WERI-Rb-1 (cell line): ENCODE results near the gene CAMK1G.

Experiments used
- DNase-seq: peaks from one replicate; pipeline ENCODE4 v3.0.0-alpha.2; 2020
- H3K27ac ChIP-seq: fragments of 250-450 bp; sonication (Bioruptor Pico); 2 replicates; pipeline ENCODE4 v1.5.1; 2020; ENCODE audit warnings: mild to moderate bottlenecking, moderate library complexity
- H3K27me3 ChIP-seq: fragments of 250-450 bp; sonication (Bioruptor Pico); 2 replicates; pipeline ENCODE4 v1.5.1; 2021; ENCODE audit warnings: mild to moderate bottlenecking, low read depth, moderate library complexity; ENCODE audit not compliant: insufficient read depth, severe bottlenecking
- H3K36me3 ChIP-seq: fragments of 250-450 bp; sonication (Bioruptor Pico); 2 replicates; pipeline ENCODE4 v1.5.1; 2020; ENCODE audit warnings: mild to moderate bottlenecking, moderate library complexity
- H3K4me3 ChIP-seq: 2 replicates; pipeline ENCODE4 v1.5.1; 2011; ENCODE audit warnings: low read depth, mild to moderate bottlenecking, control low read depth, low read length
- H3K9me3 ChIP-seq: fragments of 250-450 bp; sonication (Bioruptor Pico); 2 replicates; pipeline ENCODE4 v1.5.1; 2021; ENCODE audit warnings: mild to moderate bottlenecking, moderate library complexity; ENCODE audit not compliant: severe bottlenecking
- CTCF ChIP-seq: IDR thresholded peaks from 2 replicates; pipeline ENCODE4 v1.5.1; 2011; ENCODE audit warnings: low read depth, mild to moderate bottlenecking, control low read depth, inconsistent platforms, low read length

Gene CAMK1G

GRCh38 chr1:209614151-209614420, 30.6 kb downstream of the CAMK1G start:
- Histone ChIP-seq H3K4me3 (no peak overlapping the region), H3K27ac (no peak overlapping the region), H3K27me3 (peaks cover 77% of the 10 kb centered on the region), H3K36me3 (no peaks in the 10 kb centered on the region), H3K9me3 (no peaks in the 10 kb centered on the region)
- DNase-seq: no peak
- TF ChIP-seq CTCF: no peak

GRCh38 chr1:209614906-209615305, 31.4 kb downstream of the CAMK1G start:
- Histone ChIP-seq H3K27me3 (peaks cover 84% of the 10 kb centered on the region), H3K9me3 (no peaks in the 10 kb centered on the region), H3K36me3 (no peaks in the 10 kb centered on the region), H3K4me3 (no peak overlapping the region), H3K27ac (no peak overlapping the region)
- no peak for DNase-seq
- TF ChIP-seq CTCF: no peak

- DNase-seq: no peak
- Histone ChIP-seq H3K9me3 (no peaks in the 10 kb centered on the region), H3K4me3 (no peak overlapping the region), H3K27ac (no peak overlapping the region), H3K27me3 (peaks cover 85% of the 10 kb centered on the region), H3K36me3 (no peaks in the 10 kb centered on the region)
- TF ChIP-seq CTCF: no peak
These were observed 33.0 kb downstream of the CAMK1G start for GRCh38 chr1:209616366-209617046.

- no peak overlapping the region for H3K4me3 ChIP-seq
- H3K27me3 ChIP-seq: peaks cover 86% of the 10 kb centered on the region
- no peak overlapping the region for H3K27ac ChIP-seq
- DNase-seq: no peak
- no peaks in the 10 kb centered on the region for H3K36me3 ChIP-seq
- H3K9me3 ChIP-seq: no peaks in the 10 kb centered on the region
- TF ChIP-seq CTCF: no peak
These were observed 33.6 kb downstream of the CAMK1G start for GRCh38 chr1:209617047-209617673.

GRCh38 chr1:209617755-209618154, 34.2 kb downstream of the CAMK1G start:
- no peak overlapping the region for H3K4me3 ChIP-seq
- TF ChIP-seq CTCF: no peak
- H3K36me3 ChIP-seq: no peaks in the 10 kb centered on the region
- H3K9me3 ChIP-seq: no peaks in the 10 kb centered on the region
- no peak for DNase-seq
- no peak overlapping the region for H3K27ac ChIP-seq
- peaks cover 88% of the 10 kb centered on the region for H3K27me3 ChIP-seq

GRCh38 chr1:209618291-209618690, 34.8 kb downstream of the CAMK1G start:
- no peak for TF ChIP-seq CTCF
- Histone ChIP-seq H3K27ac (no peak overlapping the region), H3K4me3 (no peak overlapping the region), H3K27me3 (peaks cover 92% of the 10 kb centered on the region), H3K9me3 (no peaks in the 10 kb centered on the region), H3K36me3 (no peaks in the 10 kb centered on the region)
- no peak for DNase-seq
